A673 (cell line): ENCODE measurements around the gene EHMT1.

Experiments
- EZH2 ChIP-seq: fragments of 200-600 bp; sonication (generic); IDR thresholded peaks from 2 replicates; pipeline ENCODE4 v1.6.1; 2017; ENCODE audit warnings: borderline replicate concordance, low read depth, mild to moderate bottlenecking, mixed read lengths, antibody characterized with exemption, low read length; ENCODE audit not compliant: poor library complexity, severe bottlenecking
- TF ChIP-seq, protein P1 (sequence below): fragments of 300-800, 200-600 bp; sonication (generic); conservative IDR thresholded peaks from 2 replicates; pipeline ENCODE4 v1.5.1; 2017; ENCODE audit warnings: low read depth, mild to moderate bottlenecking, antibody characterized with exemption, low read length, moderate library complexity, mixed read lengths

DNA sequence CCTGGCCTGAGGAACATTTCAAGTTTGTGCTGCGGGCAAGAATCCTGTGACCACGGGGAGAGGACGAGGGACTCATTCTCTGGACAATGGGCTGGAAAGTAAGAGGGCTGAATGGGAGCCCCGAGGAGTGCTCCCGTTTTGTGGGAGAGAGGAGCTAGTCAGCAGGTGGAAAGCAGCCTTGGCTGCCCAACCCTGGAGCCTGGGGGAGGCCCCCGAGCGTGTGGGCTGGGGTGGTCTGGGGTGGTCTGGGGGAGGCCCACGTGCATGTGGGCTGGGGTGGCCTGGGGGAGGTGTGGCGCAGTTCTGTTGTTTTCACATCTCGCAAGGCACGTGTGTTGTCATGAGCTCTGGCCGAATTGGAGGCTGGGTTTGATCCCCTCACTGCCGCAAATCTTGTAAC lies 27.5 kb downstream of the EHMT1 start:
- TF ChIP-seq, protein P1, sequence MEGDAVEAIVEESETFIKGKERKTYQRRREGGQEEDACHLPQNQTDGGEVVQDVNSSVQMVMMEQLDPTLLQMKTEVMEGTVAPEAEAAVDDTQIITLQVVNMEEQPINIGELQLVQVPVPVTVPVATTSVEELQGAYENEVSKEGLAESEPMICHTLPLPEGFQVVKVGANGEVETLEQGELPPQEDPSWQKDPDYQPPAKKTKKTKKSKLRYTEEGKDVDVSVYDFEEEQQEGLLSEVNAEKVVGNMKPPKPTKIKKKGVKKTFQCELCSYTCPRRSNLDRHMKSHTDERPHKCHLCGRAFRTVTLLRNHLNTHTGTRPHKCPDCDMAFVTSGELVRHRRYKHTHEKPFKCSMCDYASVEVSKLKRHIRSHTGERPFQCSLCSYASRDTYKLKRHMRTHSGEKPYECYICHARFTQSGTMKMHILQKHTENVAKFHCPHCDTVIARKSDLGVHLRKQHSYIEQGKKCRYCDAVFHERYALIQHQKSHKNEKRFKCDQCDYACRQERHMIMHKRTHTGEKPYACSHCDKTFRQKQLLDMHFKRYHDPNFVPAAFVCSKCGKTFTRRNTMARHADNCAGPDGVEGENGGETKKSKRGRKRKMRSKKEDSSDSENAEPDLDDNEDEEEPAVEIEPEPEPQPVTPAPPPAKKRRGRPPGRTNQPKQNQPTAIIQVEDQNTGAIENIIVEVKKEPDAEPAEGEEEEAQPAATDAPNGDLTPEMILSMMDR, result no peak
- TF ChIP-seq EZH2, result no peak
